Loucy (cell line): ENCODE measurements around the gene MED29.

ENCODE experiments used
- CTCF ChIP-seq: fragments of 200-600 bp; sonication (generic); conservative IDR thresholded peaks from 2 replicates; pipeline ENCODE4 v1.5.1; 2014; ENCODE audit warnings: mild to moderate bottlenecking, antibody characterized with exemption, low read length
- EZH2phosphoT487 ChIP-seq: fragments of 200-600 bp; IDR thresholded peaks from 2 replicates; pipeline ENCODE4 v1.6.1; 2018; ENCODE audit warnings: antibody characterized with exemption, mild to moderate bottlenecking, moderate library complexity, borderline replicate concordance

DNA sequence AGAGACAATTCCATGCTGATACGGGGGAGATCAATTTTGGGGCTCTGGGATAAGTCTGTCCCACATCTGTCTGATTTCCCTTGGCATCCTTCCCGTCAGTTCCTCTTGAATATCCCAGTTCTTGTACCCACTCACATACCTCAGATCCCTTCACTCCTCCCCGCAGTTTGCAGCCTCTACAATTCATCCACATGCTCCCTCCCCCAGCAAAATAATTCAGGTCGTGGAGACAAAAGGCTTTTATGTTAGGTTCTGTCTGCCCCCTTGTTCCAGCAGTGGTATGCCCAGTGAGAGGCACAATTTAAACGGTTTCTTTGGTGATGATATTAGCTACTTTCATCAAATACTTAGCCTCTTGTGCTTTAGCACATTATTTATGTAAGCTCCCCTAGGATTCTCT, 35.0 kb downstream of the MED29 start:
- TF ChIP-seq CTCF (no peak), EZH2phosphoT487 (no peak)
